ENCODE results near the gene IER3.
A peak's percentile ranks its signal among the peaks of the same experiment; 100 is the strongest.

IER3 gene

DNA sequence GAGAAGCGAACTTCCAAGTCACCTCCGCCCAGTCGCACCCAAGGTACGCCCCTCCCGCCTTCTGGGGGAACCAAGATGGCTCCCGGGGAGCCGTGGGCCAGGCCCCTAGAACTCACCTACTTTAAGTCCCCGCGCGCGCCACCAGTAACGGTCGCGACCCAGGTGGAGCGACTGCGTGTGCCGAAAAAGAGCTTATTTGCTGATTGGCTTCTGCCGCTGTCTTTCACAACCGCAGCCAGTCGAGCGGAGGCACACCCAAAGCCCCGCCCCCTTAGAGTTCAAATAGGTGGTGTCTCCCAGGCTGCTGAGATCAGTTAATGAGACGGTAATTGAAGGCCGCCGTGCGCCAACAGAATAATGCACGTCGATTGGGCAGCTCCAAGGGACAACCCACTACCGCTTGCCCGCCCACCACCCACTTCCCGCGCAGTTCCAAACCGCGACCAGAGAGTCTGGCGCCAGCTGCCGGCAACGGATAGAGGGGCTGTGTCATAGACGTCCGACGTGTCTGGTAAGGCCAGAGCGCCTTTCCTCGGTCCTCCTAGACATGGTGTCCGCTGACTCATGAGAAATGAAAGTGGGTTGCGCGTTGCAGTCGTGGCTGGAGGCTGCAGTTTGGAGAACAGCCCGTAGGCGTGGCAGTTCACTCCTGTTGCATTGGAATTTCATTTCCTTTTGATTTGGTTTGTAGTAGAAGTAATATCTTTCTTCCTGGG lies 27.1 kb downstream of the IER3 start, which contains the start of gene MDC1:
MDC1 (minus strand) TSS at position 153 of the 716 bp plus-strand sequence. CDS start 2,106 bp downstream, outside the sequence.
- TF ChIP-seq, protein P1, sequence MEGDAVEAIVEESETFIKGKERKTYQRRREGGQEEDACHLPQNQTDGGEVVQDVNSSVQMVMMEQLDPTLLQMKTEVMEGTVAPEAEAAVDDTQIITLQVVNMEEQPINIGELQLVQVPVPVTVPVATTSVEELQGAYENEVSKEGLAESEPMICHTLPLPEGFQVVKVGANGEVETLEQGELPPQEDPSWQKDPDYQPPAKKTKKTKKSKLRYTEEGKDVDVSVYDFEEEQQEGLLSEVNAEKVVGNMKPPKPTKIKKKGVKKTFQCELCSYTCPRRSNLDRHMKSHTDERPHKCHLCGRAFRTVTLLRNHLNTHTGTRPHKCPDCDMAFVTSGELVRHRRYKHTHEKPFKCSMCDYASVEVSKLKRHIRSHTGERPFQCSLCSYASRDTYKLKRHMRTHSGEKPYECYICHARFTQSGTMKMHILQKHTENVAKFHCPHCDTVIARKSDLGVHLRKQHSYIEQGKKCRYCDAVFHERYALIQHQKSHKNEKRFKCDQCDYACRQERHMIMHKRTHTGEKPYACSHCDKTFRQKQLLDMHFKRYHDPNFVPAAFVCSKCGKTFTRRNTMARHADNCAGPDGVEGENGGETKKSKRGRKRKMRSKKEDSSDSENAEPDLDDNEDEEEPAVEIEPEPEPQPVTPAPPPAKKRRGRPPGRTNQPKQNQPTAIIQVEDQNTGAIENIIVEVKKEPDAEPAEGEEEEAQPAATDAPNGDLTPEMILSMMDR (IDR thresholded peaks at IDR 0.05; ENCODE audit: low read depth, low read length), result peak; percentile 32
- peak; percentile 100 for DNase-seq (ENCODE audit: extremely low read depth, low read depth)

DNA sequence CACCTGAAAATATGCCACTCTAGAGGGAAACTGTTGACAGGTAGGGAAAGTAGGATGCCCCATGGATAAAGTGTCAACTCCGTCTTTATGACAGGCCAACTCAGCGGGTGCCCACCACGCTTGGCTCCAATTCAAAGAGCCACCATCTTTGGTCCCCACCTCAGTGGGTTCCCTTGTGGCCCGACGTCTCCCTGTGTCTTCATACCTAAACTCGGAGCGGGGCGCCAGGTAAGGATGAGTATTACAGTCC lies 27.5 kb downstream of the IER3 start:
- no peak for DNase-seq (ENCODE audit: extremely low read depth, low read depth)
- TF ChIP-seq, protein P1 (IDR thresholded peaks at IDR 0.05; ENCODE audit: low read depth, low read length), result no peak

DNA sequence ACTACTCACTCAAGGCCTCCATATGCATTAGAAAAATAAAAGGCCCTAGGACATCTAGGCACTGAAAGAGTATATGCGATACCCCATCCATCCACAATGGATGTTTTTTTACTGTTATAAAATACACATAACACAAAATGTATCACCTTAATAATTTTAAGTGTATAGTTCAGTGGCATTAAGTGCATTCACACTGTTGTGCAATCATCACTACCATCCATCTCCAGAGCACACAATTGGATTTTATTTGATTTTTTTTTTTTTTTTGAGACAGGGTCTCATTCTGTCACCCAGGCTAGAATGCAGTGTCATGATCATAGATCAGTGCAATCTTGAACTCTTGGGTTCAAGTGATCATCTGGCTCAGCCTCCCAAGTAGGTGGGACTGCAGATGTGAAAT lies 30.1 kb downstream of the IER3 start:
- DNase-seq (ENCODE audit: extremely low read depth, low read depth), result no peak
- TF ChIP-seq, protein P1 (IDR thresholded peaks at IDR 0.05; ENCODE audit: low read depth, low read length), result no peak

DNA sequence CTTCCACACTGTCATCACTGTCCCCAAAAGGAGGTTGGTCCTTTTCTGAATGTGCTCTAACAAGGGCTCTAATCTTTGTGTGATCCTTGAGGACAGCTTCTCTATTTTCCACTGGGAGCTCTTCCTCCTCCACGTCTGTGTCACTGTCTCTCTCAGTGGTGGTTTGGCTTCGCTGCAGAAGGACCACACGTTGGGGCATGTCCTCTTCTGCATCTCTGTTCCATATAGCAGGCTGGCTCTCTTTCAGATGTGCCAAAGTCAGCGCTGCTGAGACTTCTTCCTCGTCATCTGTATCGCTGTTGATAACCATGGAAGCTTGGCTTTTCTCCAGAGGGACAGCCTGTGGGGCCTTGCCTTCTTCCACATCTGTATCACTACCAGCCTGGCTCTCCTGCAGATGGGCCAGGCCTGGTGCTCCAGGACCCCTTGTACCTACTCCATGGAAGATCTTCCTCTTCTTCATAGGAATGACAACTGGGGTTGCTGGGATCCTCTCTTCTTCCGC lies 31.9 kb downstream of the IER3 start:
- no peak for DNase-seq (ENCODE audit: extremely low read depth, low read depth)
- TF ChIP-seq, protein P1 (IDR thresholded peaks at IDR 0.05; ENCODE audit: low read depth, low read length), result no peak

DNA sequence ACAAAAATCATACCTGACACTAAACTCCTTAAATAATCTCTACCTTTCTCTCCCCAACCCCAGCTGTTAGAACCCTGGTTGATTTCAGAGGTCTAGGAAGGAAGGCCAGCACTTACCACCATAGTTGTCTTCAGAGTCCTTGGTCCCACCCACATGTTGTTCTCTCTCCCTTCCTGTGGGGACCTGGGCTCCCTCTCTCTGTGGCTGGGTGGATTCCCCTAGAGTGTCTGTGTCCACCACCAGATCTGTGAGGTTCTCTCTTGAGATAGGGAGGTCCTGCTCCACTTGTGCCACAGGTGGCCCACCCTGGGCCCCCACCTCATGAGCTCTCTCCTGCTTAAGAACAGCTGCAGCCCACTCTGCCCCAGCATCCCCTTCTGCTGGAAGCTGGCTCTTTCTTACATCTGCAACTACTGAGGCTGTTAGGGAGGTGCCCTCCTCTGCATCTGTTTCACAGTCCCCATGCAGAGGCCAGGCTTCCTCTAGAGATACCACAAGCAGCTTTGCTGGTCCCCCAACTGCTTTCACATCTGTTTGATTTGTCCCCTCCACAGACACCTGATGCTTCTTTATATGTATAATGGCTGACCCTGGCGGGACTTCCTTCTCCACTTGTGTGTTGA lies 32.5 kb downstream of the IER3 start:
- TF ChIP-seq, protein P1 (IDR thresholded peaks at IDR 0.05; ENCODE audit: low read depth, low read length), result no peak

DNA sequence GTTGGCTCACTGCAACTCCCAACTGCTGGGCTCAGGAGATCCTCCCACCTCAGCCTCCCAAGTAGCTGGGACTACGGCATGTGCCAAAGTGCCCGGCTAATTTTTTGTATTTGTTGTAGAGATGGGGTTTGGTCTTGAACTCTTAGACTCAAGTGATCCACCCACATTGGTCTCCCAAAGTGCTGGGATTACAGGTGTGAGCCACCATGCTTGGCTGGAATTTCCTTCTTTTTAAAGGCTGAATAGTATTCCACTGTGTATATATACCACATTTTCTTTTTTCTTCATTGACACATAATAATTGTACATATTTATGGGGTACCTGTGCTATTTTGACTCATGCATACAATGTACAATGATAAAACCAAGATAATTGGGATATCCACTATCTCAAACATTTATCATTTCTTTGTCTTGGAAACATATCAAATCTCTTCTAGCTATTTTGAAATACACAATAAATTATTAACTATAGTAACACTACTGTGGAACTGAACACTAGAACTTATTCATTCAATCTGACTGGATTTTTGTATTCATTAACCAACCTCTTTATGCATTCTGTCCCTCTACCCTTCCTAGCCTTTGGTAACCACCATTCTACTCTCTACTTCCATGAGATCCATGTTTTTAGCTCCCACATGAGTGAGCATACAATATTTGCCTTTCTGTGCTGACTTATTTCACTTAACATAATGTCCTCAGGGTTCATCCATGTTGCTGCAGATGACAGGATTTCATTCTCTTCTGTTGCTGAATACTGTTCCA lies 35.1 kb downstream of the IER3 start:
- DNase-seq (ENCODE audit: extremely low read depth, low read depth), result no peak
- TF ChIP-seq, protein P1 (IDR thresholded peaks at IDR 0.05; ENCODE audit: low read depth, low read length), result no peak

More for the DNA sequence above, 32.5 kb downstream of the IER3 start:
- no peak for DNase-seq (ENCODE audit: extremely low read depth, low read depth)

Data from AG09319 (cell line).